ENCODE measurements around the gene RND3.

DNA sequence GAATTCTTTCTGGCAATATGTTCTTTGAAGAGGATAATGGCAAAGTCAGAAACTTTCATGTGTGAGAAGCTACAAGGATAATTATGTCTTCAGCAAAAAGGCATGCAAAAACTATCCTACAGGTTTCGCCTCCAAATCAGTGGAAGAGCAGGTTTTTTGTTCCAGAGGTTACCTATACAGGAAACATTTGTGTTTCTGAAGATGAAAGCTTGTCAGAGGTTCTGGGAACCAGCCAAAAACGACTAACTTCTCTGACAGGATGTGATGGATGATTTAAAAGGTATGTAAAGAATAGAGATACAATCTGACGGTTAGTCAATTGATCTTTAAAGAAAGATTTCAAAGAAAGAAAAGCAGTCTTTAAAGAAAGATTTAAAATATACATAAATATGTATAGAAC, 37.6 kb downstream of the RND3 start:
- TF ChIP-seq, protein P1, sequence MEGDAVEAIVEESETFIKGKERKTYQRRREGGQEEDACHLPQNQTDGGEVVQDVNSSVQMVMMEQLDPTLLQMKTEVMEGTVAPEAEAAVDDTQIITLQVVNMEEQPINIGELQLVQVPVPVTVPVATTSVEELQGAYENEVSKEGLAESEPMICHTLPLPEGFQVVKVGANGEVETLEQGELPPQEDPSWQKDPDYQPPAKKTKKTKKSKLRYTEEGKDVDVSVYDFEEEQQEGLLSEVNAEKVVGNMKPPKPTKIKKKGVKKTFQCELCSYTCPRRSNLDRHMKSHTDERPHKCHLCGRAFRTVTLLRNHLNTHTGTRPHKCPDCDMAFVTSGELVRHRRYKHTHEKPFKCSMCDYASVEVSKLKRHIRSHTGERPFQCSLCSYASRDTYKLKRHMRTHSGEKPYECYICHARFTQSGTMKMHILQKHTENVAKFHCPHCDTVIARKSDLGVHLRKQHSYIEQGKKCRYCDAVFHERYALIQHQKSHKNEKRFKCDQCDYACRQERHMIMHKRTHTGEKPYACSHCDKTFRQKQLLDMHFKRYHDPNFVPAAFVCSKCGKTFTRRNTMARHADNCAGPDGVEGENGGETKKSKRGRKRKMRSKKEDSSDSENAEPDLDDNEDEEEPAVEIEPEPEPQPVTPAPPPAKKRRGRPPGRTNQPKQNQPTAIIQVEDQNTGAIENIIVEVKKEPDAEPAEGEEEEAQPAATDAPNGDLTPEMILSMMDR (IDR thresholded peaks at IDR 0.05): no peak
- TF ChIP-seq POLR2A (IDR thresholded peaks at IDR 0.05): no peak
- no peak for TF ChIP-seq POLR2AphosphoS5 (IDR thresholded peaks at IDR 0.05; ENCODE audit: insufficient read depth in 1 of 2, low read depth in 1 of 2)

Data from vagina (tissue), 2 donors.